Endothelial cell of umbilical vein (primary cell): ENCODE results near the gene GRIK3. TPM values are rescaled to one million over a fixed set of nuclear protein-coding genes. Genes with fewer than 3 reads are reported as not detected.

Source experiments
- BruUV-seq: library from RNA; stranded (reverse); fragments of 400-500 nt; replicated peaks from 2 replicates; lab custom pipeline; 2021; lab: Mats Ljungman, UMichigan
- CTCF ChIA-PET: fragments of 300-600, 350-600 bp; sonication (Branson Sonifier 250); formaldehyde crosslinking; loops from one replicate; lab custom pipeline; 2021; ENCODE audit warnings: antibody characterized with exemption, inconsistent platforms; lab: Charles Lee
- POLR2A ChIA-PET: fragments of 300-600, 350-600 bp; sonication (Branson Sonifier 250); formaldehyde crosslinking; loops from one replicate; lab custom pipeline; 2021; ENCODE audit warnings: antibody characterized with exemption, inconsistent platforms; lab: Charles Lee
- DNase-seq: peaks from one replicate; pipeline ENCODE4 v3.0.0-alpha.2; 2011; ENCODE audit warnings: low read depth, low spot score
- FAIRE-seq: peaks from 2 replicates; lab custom pipeline; 2011; peaks lifted over from hg19 to GRCh38; lab: Jason Lieb, UNC
- H2AFZ ChIP-seq: 2 replicates; pipeline ENCODE4 v1.6.0; 2012; ENCODE audit warnings: low read depth, low read length, control low read depth, inconsistent platforms
- H3K27ac ChIP-seq: 2 replicates; pipeline ENCODE4 v1.5.1; 2011; ENCODE audit warnings: low read depth, mild to moderate bottlenecking, control low read depth, low read length, moderate library complexity; ENCODE audit not compliant: insufficient read depth
- H3K27me3 ChIP-seq, 2 experiments: 2 replicates each; pipeline versions ENCODE4 v1.6.0 to v1.6.1; 2011; ENCODE audit warnings: low read length in 2 of 2, mixed read lengths in 1 of 2; ENCODE audit not compliant: control insufficient read depth in 2 of 2, insufficient read depth in 2 of 2
- H3K36me3 ChIP-seq, 2 experiments: 2 replicates in 1 of 2; 3 replicates in 1 of 2; pipeline ENCODE4 v1.5.1; 2011; ENCODE audit warnings: low read length in 2 of 2, mild to moderate bottlenecking in 1 of 2, moderate library complexity in 1 of 2; ENCODE audit not compliant: control insufficient read depth in 2 of 2, insufficient read depth in 2 of 2; ENCODE audit errors: extremely low read depth in 1 of 2
- H3K4me1 ChIP-seq: 3 replicates; pipeline ENCODE4 v1.5.1; 2011; ENCODE audit warnings: mild to moderate bottlenecking, low read length; ENCODE audit not compliant: control insufficient read depth, insufficient read depth; ENCODE audit errors: extremely low read depth
- H3K4me2 ChIP-seq: 2 replicates; pipeline ENCODE4 v1.6.1; 2011; ENCODE audit warnings: low read length, control low read depth, mixed read lengths; ENCODE audit not compliant: insufficient read depth
- H3K4me3 ChIP-seq, 3 experiments: fragments of 200-600 bp in 1 of 3; sonication (generic), shearing (Covaris generic) in 1 of 3; replicated peaks in 1 of 3; 2 replicates each; pipeline ENCODE4 v1.5.1; 2011 to 2016; ENCODE audit warnings: control low read depth in 3 of 3, low read length in 3 of 3, mild to moderate bottlenecking in 2 of 3, inconsistent platforms in 1 of 3, low read depth in 1 of 3, moderate library complexity in 1 of 3; ENCODE audit not compliant: insufficient read depth in 1 of 3
- H3K79me2 ChIP-seq: 2 replicates; pipeline ENCODE4 v1.6.0; 2012; ENCODE audit warnings: low read length, inconsistent platforms; ENCODE audit not compliant: control insufficient read depth, insufficient read depth
- H3K9ac ChIP-seq: replicated peaks from 2 replicates; pipeline ENCODE3; 2011; ENCODE audit warnings: low read length, control low read depth; ENCODE audit not compliant: insufficient read depth; ENCODE audit errors: extremely low read depth
- H3K9me1 ChIP-seq: replicated peaks from 3 replicates; pipeline ENCODE4 v1.6.0; 2011; ENCODE audit warnings: mild to moderate bottlenecking, low read length; ENCODE audit not compliant: control insufficient read depth, insufficient read depth; ENCODE audit errors: extremely low read depth
- H3K9me3 ChIP-seq: replicated peaks from 2 replicates; pipeline ENCODE4 v1.5.1; 2012; ENCODE audit warnings: low read length, inconsistent platforms; ENCODE audit not compliant: control insufficient read depth, insufficient read depth
- H4K20me1 ChIP-seq: replicated peaks from 2 replicates; pipeline ENCODE3; 2011; ENCODE audit warnings: mild to moderate bottlenecking, low read length; ENCODE audit not compliant: control insufficient read depth, insufficient read depth; ENCODE audit errors: extremely low read depth
- CTCF ChIP-seq, 2 donors: IDR thresholded peaks; 1 replicate in 1 of 2; 2 replicates in 1 of 2; pipeline ENCODE4 v1.5.1; 2011; ENCODE audit warnings: low read length in 2 of 2, mild to moderate bottlenecking in 2 of 2, moderate library complexity in 2 of 2, control low read depth in 1 of 2, inconsistent platforms in 1 of 2, low read depth in 1 of 2; ENCODE audit not compliant: insufficient read depth in 1 of 2; ENCODE audit errors: extremely low read depth in 1 of 2
- EZH2 ChIP-seq: IDR thresholded peaks from 2 replicates; pipeline ENCODE4 v1.6.1; 2012; ENCODE audit warnings: borderline replicate concordance, low read depth, mild to moderate bottlenecking, moderate library complexity, low read length, inconsistent platforms; ENCODE audit not compliant: severe bottlenecking
- FOS ChIP-seq: IDR thresholded peaks from 2 replicates; pipeline ENCODE4 v1.6.1; 2011; ENCODE audit warnings: mild to moderate bottlenecking, low read length, moderate library complexity, borderline replicate concordance; ENCODE audit not compliant: insufficient read depth
- GATA2 ChIP-seq: IDR thresholded peaks from 2 replicates; pipeline ENCODE4 v1.7.0; 2011; ENCODE audit warnings: low read depth, mild to moderate bottlenecking, moderate library complexity, mixed read lengths, low read length; ENCODE audit not compliant: insufficient read length, insufficient read depth
- JUN ChIP-seq: IDR thresholded peaks from 2 replicates; pipeline ENCODE4 v1.6.1; 2011; ENCODE audit warnings: borderline replicate concordance, low read depth; ENCODE audit not compliant: insufficient read length, insufficient read depth
- MAX ChIP-seq: IDR thresholded peaks from 2 replicates; pipeline ENCODE4 v1.6.1; 2011; ENCODE audit not compliant: insufficient read depth, insufficient read length
- MYC ChIP-seq: IDR thresholded peaks from one replicate; pipeline ENCODE4 v1.6.1; 2011; ENCODE audit warnings: mild to moderate bottlenecking, low read depth, low read length
- POLR2A ChIP-seq: IDR thresholded peaks from 2 replicates; pipeline ENCODE4 v1.6.1; 2012; ENCODE audit warnings: low read depth, mild to moderate bottlenecking, control low read depth, low read length
- POLR2AphosphoS5 ChIP-seq: IDR thresholded peaks from 2 replicates; pipeline ENCODE4 v1.6.1; 2012; ENCODE audit warnings: low read depth, mild to moderate bottlenecking, control low read depth, low read length, moderate library complexity; ENCODE audit not compliant: insufficient read depth
- dilution Hi-C: fragments of 300-500 bp; cut with MboI; formaldehyde crosslinking; loops from one replicate; pipeline ENCODE4 v1.15.0; 2019; ENCODE audit warnings: low sequenced_read_pairs; ENCODE audit not compliant: extremely low pct_ligation_motif_present
- intact Hi-C: fragments of 100-400 bp; cut with micrococcal nuclease; formaldehyde crosslinking; loops from one replicate; pipeline ENCODE4 v1.10.0; 2022
- polyA plus RNA-seq, 4 experiments: library from polyadenylated mRNA; depleted of rRNA in 3 of 4; stranded (reverse) in 3 of 4; unstranded in 1 of 4; fragments of >200 nt; gene quantifications; 2 replicates each; pipeline versions ENCODE4 v1.2.1 to v1.2.3, GENCODE V29; 2011 to 2012; ENCODE audit warnings: missing spikeins in 1 of 4
- total RNA-seq: library from RNA; stranded (reverse); gene quantifications from 2 replicates; pipeline ENCODE4 v1.2.3, GENCODE V29; 2021

Gene GRIK3
- total and polyA plus RNA-seq, 2 donors (not counting 3 experiments of a cell fraction or from before 2014, with no cell fraction given): not detected

GRCh38 chr1:36824390-36824861, 209.9 kb downstream of the GRIK3 start:
- no peaks in the 10 kb centered on the region for H3K9me1 ChIP-seq
- no peaks in the 10 kb centered on the region for H3K4me1 ChIP-seq
- no peak overlapping the region for H2AFZ ChIP-seq
- no TSS peak for BruUV-seq
- dilution Hi-C loops: no loop called here
- H3K79me2 ChIP-seq: no peaks in the 10 kb centered on the region
- no peaks in the 10 kb centered on the region for H3K27me3 ChIP-seq
- no peaks in the 10 kb centered on the region for H4K20me1 ChIP-seq
- ChIA-PET CTCF (no interaction called here), POLR2A (no interaction called here)
- no peaks in the 10 kb centered on the region for H3K9me3 ChIP-seq
- intact Hi-C loops: no loop called here
- H3K4me2 ChIP-seq: no peak overlapping the region
- no peak overlapping the region for H3K4me3 ChIP-seq
- TF ChIP-seq POLR2AphosphoS5: no peak
- TF ChIP-seq CTCF (IDR thresholded peaks at IDR 0.05; ENCODE audit: extremely low read depth in 1 of 2, insufficient read depth in 1 of 2, low read depth in 1 of 2, low read length in 2 of 2): no peak
- no peak for TF ChIP-seq FOS
- no peak for TF ChIP-seq EZH2
- no peak for TF ChIP-seq POLR2A
- no peak for TF ChIP-seq GATA2
- no peak for TF ChIP-seq MYC
- TF ChIP-seq JUN: no peak
- TF ChIP-seq MAX: no peak
- DNase-seq (no peak), FAIRE-seq (no peak)
- no peaks in the 10 kb centered on the region for H3K36me3 ChIP-seq
- no peak overlapping the region for H3K9ac ChIP-seq
- no peak overlapping the region for H3K27ac ChIP-seq
